UCSD-AML1 (cell line): ENCODE results near the gene CST9L.
A peak's percentile ranks its signal among the peaks of the same experiment; 100 is the strongest.

Experiments used
- DNase-seq: peaks from one replicate; lab custom pipeline; 2025; ENCODE audit not compliant: unreplicated experiment; lab: John Stamatoyannopoulos, UW

The CST9L gene

GRCh38 chr20:23568320-23568970 lies at the start of gene CST9L:
Gene CST9L, minus strand, starts transcription at chr20:23568484. Its CDS starts 34 bp downstream, at chr20:23568450.
- no peak for DNase-seq

- DNase-seq: no peak
Observed at GRCh38 chr20:23614163-23614562, 45.9 kb upstream of the CST9L start.

- no peak for DNase-seq
Observed at GRCh38 chr20:23613676-23614075, 45.4 kb upstream of the CST9L start.

GRCh38 chr20:23612396-23612795 lies 44.1 kb upstream of the CST9L start:
- no peak for DNase-seq

- DNase-seq: no peak
Observed at GRCh38 chr20:23609486-23610109, 41.3 kb upstream of the CST9L start.

GRCh38 chr20:23608251-23608846 lies 40.1 kb upstream of the CST9L start:
- DNase-seq: no peak

GRCh38 chr20:23607497-23608245 lies 39.4 kb upstream of the CST9L start:
- DNase-seq: no peak

GRCh38 chr20:23606652-23607049 lies 38.4 kb upstream of the CST9L start:
- DNase-seq: peak; percentile 74

GRCh38 chr20:23605867-23606651 lies 37.8 kb upstream of the CST9L start, which contains the start of gene CST9:
Gene CST9, minus strand, starts transcription at chr20:23605917. Its CDS starts 53 bp downstream, at chr20:23605864.
- DNase-seq: no peak

- no peak for DNase-seq
Observed at GRCh38 chr20:23604306-23604705, 36.0 kb upstream of the CST9L start.

- no peak for DNase-seq
Observed at GRCh38 chr20:23603321-23603720, 35.0 kb upstream of the CST9L start.

GRCh38 chr20:23602699-23603098 lies 34.4 kb upstream of the CST9L start:
- DNase-seq: no peak

GRCh38 chr20:23602241-23602640 lies 34.0 kb upstream of the CST9L start:
- no peak for DNase-seq

GRCh38 chr20:23601715-23602114 lies 33.4 kb upstream of the CST9L start:
- DNase-seq: no peak

GRCh38 chr20:23598481-23598880 lies 30.2 kb upstream of the CST9L start:
- DNase-seq: no peak

- no peak for DNase-seq
Observed at GRCh38 chr20:23596579-23597250, 28.4 kb upstream of the CST9L start.

- no peak for DNase-seq
Observed at GRCh38 chr20:23595941-23596340, 27.7 kb upstream of the CST9L start.

GRCh38 chr20:23588434-23589403 lies 20.4 kb upstream of the CST9L start:
- no peak for DNase-seq

- DNase-seq: no peak
Observed at GRCh38 chr20:23587631-23588030, 19.3 kb upstream of the CST9L start.
